NK-92 (cell line): ENCODE data around the gene CLEC16A.

ENCODE experiments used
- DNase-seq: peaks from one replicate; lab custom pipeline; 2025; ENCODE audit not compliant: unreplicated experiment; lab: John Stamatoyannopoulos, UW

CLEC16A gene

GRCh38 chr16:11056993-11057649, 112.8 kb downstream of the CLEC16A start:
- no peak for DNase-seq

GRCh38 chr16:11057711-11058345, 113.5 kb downstream of the CLEC16A start:
- DNase-seq = no peak

- no peak for DNase-seq
These were observed 114.5 kb downstream of the CLEC16A start for GRCh38 chr16:11058832-11059231.

GRCh38 chr16:11059588-11059987, 115.2 kb downstream of the CLEC16A start:
- DNase-seq = no peak

DNA sequence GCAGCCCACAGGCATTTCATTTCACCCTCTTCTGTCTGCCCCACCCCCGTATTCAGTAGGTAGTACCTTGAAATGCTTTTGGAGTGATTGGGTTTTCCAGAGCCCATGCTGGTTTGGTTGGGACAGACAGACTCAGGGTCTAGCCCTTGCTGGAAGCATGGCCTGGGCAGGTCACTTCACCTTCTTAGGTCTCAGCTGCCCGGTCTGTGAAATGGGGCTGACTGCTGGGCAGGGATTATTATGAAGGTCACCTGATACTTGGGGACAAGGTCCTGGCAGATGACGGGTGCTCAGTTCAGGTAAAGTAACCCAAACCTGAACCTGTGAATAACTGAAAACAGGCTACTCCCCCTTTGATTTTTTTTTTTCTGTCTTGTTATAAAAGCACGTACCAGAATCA, 116.0 kb downstream of the CLEC16A start:
- no peak for DNase-seq

- no peak for DNase-seq
These were observed 116.5 kb downstream of the CLEC16A start for GRCh38 chr16:11060842-11061241.

DNA sequence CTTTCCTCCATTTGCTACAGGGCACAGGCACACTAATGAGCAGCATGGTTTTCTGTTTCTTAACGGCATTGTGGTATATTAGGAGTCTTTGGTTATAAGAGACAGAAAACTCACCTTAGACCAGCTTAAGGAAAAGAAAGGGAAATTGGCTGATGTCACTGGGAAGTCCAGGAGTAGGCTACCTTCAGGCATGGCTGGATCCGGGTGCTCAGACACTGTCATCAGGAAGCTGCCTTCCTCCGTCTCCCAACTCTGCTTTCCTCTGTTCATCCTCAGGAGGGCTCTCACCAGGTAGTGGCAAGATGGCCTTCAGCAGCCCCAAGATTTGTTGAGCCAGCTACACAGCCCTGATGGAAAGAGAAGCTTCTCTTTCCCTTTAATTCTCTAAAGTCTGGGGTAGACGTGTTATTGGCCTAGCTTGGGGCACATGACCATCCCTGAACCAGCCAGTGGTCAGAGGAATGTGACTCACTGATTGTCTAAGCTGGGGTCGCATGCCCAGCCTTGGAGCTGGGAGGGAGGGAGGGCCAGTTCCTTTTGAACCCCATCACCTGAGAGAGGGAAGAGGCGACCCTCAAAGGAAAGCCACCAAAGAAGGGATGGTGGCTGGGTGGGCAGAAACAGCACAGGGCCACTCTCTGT, 117.4 kb downstream of the CLEC16A start:
- DNase-seq = no peak

DNA sequence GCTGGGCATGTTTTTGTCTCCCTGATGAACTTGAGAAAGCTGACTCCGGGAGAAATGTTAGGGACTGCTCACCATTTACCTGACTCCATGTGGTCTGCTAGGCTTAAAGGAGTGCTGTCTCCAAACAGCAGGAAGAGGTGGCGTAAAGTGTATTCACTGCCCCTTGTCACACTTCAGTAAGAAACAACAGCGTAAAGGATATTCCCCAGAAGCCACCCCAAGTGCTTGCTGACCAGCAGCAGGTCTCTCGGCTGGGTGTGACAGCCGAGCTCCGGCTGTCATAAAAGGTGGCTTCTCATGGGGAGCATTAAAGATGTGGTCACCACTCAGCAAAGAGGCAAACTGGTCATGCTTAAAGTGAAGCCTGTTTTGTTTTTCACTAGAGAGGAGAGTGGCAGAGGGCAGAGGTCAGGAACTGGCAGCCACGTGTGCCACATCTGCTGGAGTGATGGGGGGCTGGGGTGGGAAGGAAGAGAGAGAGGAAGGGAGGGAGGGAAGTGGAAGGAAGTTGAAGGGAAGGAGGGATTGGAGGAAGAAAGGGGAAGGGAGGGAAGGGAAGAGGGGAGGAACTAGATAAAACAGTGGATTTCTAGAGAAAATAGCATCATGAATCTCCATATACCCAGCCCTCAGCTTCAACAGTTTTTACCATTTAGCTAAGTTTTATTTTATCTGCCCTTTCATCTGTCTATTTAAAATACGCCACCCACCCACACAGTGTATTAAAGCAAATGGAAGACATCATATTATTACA, 119.3 kb downstream of the CLEC16A start:
- DNase-seq = no peak

DNA sequence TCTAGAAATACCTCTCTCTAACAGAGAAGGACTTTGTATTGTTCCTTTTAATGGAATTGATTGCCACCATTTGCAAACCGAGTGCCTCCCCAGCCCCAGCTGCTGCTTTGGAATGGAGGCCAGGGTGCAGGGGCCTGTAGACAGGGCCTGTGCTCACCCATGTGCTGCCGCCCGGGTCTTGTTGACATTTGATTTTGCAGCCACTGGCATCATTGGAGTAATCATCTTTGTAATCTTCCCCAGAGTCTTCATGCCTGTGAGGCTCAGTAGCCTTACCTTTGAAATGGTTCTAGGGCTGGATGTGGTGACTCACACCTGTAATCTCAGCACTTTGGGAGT, 119.8 kb downstream of the CLEC16A start:
- no peak for DNase-seq

DNA sequence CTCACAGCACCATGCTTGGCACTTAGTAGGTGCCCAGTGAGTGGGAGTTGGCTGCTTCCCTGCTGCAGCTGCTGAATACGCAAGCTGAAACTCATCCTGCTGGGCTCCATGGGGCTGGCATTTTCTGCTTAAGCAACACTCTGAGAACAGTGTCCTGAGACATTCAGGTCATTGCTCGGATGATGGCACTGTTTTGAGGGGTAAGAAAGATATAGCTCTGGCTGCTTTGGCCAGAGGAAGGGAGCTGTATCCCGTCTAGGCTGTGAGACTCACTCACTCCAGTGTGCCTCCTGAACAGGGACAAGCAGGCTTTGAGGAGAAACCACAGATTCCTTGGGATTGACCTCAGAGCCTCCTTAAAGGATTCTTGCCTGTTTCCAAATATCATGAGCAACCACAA, 120.5 kb downstream of the CLEC16A start:
- DNase-seq = no peak

- no peak for DNase-seq
These were observed 122.0 kb downstream of the CLEC16A start for GRCh38 chr16:11066261-11066870.

DNA sequence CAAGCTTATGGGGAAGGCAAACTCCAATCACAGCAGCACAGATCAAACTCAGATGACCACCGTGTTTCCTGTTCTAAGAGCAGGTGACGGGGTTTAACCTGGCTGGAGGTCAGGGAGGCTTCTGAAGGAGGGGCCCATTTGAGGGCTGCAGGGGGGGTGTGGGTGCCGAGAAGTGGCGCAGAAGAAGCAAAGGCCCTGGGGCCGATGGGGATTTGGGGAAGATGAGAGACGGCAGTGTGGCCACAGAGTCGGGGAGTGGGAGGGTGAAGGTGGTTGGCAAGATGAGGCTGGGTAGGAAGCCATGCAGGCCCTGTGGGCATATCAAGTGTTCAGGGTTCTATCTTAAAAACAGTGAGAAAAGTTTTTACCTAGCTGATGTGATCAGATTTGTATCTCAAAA, 122.9 kb downstream of the CLEC16A start:
- DNase-seq = no peak

DNA sequence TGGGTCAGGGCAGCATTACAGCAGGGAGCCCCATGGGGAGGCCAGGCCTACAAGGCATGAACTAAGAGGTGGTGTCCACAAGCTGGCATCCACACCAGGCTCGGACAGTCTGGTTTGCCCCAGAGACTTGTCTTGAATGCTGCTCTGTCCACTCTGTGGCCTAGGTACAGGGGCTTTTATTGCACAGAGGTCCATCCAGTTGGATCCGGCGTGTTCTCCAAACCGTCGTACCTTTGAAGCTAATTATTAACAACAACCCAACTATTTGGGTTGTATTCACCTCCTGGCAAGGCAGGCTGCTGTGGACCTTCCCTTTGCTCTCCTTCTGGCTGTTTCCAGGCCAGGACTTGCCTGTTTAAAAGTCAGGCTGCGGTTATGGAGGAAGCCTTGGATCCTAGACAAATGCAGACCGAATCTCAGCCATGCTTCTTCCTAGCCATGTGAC, 123.4 kb downstream of the CLEC16A start:
- DNase-seq = no peak

DNA sequence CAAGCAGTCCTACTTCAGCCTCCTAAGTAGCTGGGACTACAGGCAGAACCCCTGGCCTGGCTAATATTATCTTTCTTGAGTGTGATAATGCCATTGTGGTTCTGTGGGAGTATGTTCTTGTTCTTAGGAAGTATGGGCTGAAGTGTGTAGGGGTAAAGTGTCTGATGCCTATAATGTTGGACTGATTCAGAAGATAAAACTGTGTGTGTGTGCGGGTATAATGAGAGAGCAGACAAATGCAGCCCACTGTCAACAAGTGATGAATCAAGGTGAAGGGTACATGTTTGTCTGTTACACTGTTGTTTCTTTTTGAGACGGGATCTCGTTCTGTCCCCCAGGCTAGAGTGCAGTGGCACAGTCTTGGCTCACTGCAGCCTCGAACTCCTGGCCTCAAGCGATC, 127.5 kb downstream of the CLEC16A start:
- DNase-seq = no peak

DNA sequence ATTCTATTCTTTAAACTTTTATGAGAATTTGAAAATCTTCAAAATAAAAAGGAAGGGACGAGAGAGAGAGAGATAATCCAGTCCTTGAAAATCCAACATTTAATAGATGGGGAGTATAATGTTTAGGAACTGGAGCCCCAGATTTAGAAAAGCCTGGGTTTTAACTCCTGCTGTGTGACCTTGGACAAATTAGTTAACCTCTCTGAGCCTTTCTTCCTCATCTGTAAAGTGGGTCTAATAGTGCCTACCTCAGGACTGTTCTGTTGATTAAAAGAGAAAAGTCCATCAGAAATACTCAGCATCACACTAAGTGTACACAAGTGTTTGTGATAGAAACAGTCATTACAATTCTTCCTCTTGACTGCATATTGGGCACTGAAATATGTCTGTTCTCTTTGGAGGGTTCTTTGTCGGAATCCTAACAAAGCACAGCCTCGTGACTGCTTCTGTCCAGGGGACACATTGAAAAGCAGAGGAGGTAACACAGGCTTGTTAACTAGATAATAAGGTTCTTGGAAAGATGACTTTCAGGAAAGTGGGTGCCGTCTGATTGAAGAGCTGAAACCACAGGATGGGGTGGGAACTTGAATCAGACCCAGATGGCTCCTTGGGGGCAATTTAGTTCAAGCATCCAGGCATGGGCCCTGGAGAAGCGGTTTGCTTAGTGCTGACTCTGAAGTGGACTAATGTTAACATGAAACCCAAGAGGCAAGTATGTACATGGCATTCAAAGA, 128.2 kb downstream of the CLEC16A start:
- no peak for DNase-seq

DNA sequence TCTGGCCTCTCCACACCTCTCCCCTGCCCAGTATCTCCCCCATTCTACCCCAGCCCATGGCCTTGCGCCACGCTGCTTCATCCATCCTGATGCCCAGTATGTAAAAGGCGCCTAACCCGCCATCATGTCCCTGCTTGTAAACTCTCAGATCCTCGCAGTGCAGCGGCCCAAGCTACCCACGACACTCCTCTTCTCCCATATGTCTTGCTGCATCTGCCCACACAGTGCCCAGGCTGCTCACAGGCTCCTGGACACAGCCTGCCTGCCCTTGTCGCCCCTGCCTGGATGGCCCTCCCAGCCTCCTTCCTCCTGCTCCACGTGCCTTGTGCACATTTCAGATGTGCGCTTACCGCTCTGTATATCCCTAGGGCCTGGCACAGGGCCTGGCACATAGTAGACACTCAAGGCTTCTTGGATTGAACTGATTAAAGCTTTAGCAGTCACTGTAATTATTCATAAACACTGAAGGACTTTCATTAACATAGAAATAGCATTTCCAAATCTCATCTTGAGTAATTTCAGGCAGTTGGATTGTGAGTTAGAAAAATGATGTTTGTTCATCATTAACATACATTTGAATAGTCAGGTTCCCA, 129.1 kb downstream of the CLEC16A start:
- DNase-seq = no peak

DNA sequence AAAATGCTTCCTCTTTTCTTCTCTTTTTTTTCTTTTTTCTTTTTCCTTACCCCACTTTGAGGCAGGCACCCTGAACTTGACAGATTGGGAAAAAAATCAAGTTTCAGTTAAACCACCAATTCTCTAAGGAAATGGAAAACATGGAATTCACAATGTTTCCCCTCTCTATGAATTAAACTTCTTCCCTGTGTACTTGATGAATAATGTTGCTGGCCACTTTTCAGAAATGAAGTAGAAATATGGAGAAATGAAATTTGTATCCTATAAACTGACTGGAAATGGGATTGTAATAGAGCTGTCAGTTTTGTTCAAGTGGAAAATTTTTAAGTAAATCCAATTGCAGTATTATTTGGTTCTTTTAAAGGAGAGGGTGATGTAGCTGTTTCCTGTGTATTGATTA, 129.8 kb downstream of the CLEC16A start:
- no peak for DNase-seq

DNA sequence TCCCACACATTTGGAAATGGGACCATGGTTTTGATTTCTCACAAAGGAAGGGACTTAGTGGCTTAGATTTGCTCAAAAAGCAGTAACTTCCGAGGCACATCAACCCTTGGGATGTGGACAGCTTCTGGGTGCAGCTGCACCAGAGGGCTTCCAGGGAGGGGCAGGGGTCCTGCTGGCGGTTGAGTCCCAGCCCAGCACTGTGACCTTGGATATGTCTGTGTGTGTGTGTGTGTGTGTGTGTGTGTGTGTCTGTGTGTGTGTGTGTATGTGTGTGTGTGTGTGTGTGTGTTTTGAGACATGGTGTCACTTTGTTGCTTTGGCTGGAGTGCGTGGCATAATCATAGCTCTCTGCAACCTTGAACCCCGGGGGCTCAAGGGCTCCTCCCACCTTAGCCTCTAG, 130.8 kb downstream of the CLEC16A start:
- DNase-seq = no peak

- DNase-seq = no peak
These were observed 132.1 kb downstream of the CLEC16A start for GRCh38 chr16:11076259-11077018.
